Neural cell (in vitro differentiated cells): ENCODE data around the gene SDF2L1. TPM values are rescaled to one million over a fixed set of nuclear protein-coding genes. Genes with fewer than 3 reads are reported as not detected.

Source experiments
- H2AFZ ChIP-seq: fragments of 200-600, 300-800 bp; sonication (generic), shearing (Covaris generic); 2 replicates; pipeline ENCODE4 v1.6.0; 2014; ENCODE audit warnings: low read depth, mild to moderate bottlenecking, antibody characterized with exemption, low read length, moderate library complexity
- H3F3A ChIP-seq: fragments of 200-600 bp; shearing (Covaris generic); 2 replicates; pipeline ENCODE4 v1.6.1; 2016; ENCODE audit warnings: mild to moderate bottlenecking, moderate library complexity, mixed read lengths, antibody characterized with exemption, low read length; ENCODE audit not compliant: insufficient read depth, poor library complexity, severe bottlenecking
- H3K27ac ChIP-seq: fragments of 200-600, 300-800 bp; sonication (generic), shearing (Covaris generic); 2 replicates; pipeline ENCODE4 v1.5.1; 2014; ENCODE audit warnings: mild to moderate bottlenecking, low read length, moderate library complexity
- H3K27me3 ChIP-seq: fragments of 300-800, 200-600 bp; sonication (generic), shearing (Covaris generic); 2 replicates; pipeline ENCODE4 v1.6.0; 2014; ENCODE audit warnings: mild to moderate bottlenecking, low read depth, low read length, moderate library complexity; ENCODE audit not compliant: insufficient read depth
- H3K36me3 ChIP-seq: fragments of 300-800, 200-600 bp; sonication (generic), shearing (Covaris generic); 2 replicates; pipeline ENCODE4 v1.5.1; 2014; ENCODE audit warnings: mild to moderate bottlenecking, antibody characterized with exemption, low read length, moderate library complexity; ENCODE audit not compliant: insufficient read depth
- H3K4me2 ChIP-seq: fragments of 300-800, 200-600 bp; sonication (generic), shearing (Covaris generic); 2 replicates; pipeline ENCODE4 v1.6.0; 2014; ENCODE audit warnings: mild to moderate bottlenecking, low read length
- H3K4me3 ChIP-seq: fragments of 300-800, 200-600 bp; sonication (generic), shearing (Covaris generic); 2 replicates; pipeline ENCODE4 v1.5.1; 2014; ENCODE audit warnings: mild to moderate bottlenecking, low read length, moderate library complexity
- H3K79me2 ChIP-seq: fragments of 200-600 bp; shearing (Covaris generic); replicated peaks from 2 replicates; pipeline ENCODE4 v1.6.0; 2014; ENCODE audit warnings: mild to moderate bottlenecking, low read length, moderate library complexity; ENCODE audit not compliant: insufficient read depth
- H3K9ac ChIP-seq: fragments of 300-800, 200-600 bp; sonication (generic), shearing (Covaris generic); 2 replicates; pipeline ENCODE4 v1.6.1; 2016; ENCODE audit warnings: mild to moderate bottlenecking, low read length, mixed read lengths
- H3K9me2 ChIP-seq: fragments of 200-600 bp; shearing (Covaris generic); 2 replicates; pipeline ENCODE4 v1.6.1; 2016; ENCODE audit warnings: mild to moderate bottlenecking, low read length, mixed read lengths; ENCODE audit not compliant: insufficient read depth
- H3K9me3 ChIP-seq: fragments of 200-600, 300-800 bp; sonication (generic), shearing (Covaris generic); 2 replicates; pipeline ENCODE4 v1.6.1; 2016; ENCODE audit warnings: mild to moderate bottlenecking, mixed run types, low read length, moderate library complexity, mixed read lengths
- H4K20me1 ChIP-seq: fragments of 200-600 bp; shearing (Covaris generic); 2 replicates; pipeline ENCODE4 v1.6.1; 2016; ENCODE audit warnings: mild to moderate bottlenecking, mixed run types; ENCODE audit not compliant: insufficient read depth
- EP300 ChIP-seq: fragments of 450-650 bp; conservative IDR thresholded peaks from 2 replicates; pipeline ENCODE4 v1.6.1; 2014; ENCODE audit warnings: antibody characterized with exemption, mild to moderate bottlenecking, moderate library complexity; ENCODE audit not compliant: poor library complexity, severe bottlenecking
- EZH2 ChIP-seq: fragments of 200-600, 300-800 bp; shearing (Covaris generic), sonication (generic); IDR thresholded peaks from 2 replicates; pipeline ENCODE4 v1.6.1; 2014; ENCODE audit warnings: antibody characterized with exemption, low read length, borderline replicate concordance, mild to moderate bottlenecking; ENCODE audit not compliant: insufficient read depth, poor library complexity, severe bottlenecking
- MXI1 ChIP-seq: fragments of 450-650 bp; conservative IDR thresholded peaks from 2 replicates; pipeline ENCODE4 v1.6.1; 2014; ENCODE audit warnings: antibody characterized with exemption, mild to moderate bottlenecking; ENCODE audit not compliant: poor library complexity, severe bottlenecking
- POLR2AphosphoS5 ChIP-seq: IDR thresholded peaks from 2 replicates; pipeline ENCODE4 v1.6.1; 2012
- RAD21 ChIP-seq: fragments of 450-650 bp; conservative IDR thresholded peaks from 2 replicates; pipeline ENCODE4 v1.6.1; 2014; ENCODE audit warnings: antibody characterized with exemption, mild to moderate bottlenecking, moderate library complexity
- SMC3 ChIP-seq: fragments of 450-650 bp; conservative IDR thresholded peaks from 2 replicates; pipeline ENCODE4 v1.6.1; 2014; ENCODE audit warnings: antibody characterized with exemption, mild to moderate bottlenecking, moderate library complexity; ENCODE audit not compliant: poor library complexity
- TAF1 ChIP-seq: IDR thresholded peaks from 2 replicates; pipeline ENCODE4 v1.6.1; 2012; ENCODE audit warnings: low read depth
- polyA plus RNA-seq: library from polyadenylated mRNA; depleted of rRNA; stranded (reverse); fragments of >200 nt; gene quantifications from 2 replicates; pipeline ENCODE4 v1.2.3, GENCODE V29; 2014
- TF ChIP-seq, protein P1 (sequence below): IDR thresholded peaks from 2 replicates; pipeline ENCODE4 v1.6.1; 2012; ENCODE audit warnings: borderline replicate concordance
- TF ChIP-seq, protein P2 (sequence below): fragments of 450-650 bp; IDR thresholded peaks from 2 replicates; pipeline ENCODE4 v1.5.1; 2014; ENCODE audit warnings: antibody characterized with exemption, mild to moderate bottlenecking, moderate library complexity; ENCODE audit not compliant: poor library complexity, severe bottlenecking

The SDF2L1 gene
- polyA plus RNA-seq, 1 donor from 2014 or later: 11.0 TPM

DNA sequence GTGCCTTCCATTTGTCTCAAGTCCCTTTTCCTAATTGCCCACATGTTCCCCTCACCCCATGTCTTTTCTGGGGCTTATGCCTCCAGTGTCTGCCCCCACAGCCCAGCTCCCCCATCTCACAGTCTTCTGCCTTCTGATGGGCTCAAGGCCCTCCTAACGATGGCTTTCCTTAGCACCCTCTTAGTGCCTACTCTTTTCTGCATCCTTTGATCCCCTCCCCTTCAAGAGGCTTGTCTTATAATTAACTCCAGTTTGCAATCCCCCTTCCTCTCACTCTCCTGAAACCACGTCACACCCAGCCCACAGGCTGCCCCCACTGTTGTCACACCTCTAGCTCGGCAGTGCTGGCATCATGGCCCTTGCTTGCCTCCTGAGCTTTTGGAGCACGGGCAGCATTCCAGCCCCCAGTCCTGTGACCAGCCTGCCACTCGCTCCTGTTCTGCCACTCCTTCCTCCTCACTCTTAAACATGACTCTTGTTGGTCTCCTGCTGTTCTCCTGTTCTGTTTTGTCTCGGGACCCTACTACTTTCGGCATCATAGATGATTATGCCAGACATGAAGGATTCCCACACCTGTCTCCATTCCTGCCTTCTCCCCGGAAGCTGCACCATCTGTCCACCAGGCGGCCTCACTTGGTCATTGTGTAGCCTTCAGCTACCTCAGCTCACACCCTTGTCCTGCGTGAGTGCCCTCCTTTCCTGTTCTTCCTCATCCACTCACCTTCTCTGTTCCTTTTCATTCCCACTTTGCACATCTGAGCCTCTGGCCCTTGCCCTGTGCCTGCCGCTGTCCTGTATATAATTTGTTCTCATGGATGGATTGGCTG lies 48.5 kb upstream of the SDF2L1 start:
- no peak for TF ChIP-seq POLR2AphosphoS5
- TF ChIP-seq EZH2: no peak
- no peak for TF ChIP-seq SMC3
- TF ChIP-seq, protein P1, sequence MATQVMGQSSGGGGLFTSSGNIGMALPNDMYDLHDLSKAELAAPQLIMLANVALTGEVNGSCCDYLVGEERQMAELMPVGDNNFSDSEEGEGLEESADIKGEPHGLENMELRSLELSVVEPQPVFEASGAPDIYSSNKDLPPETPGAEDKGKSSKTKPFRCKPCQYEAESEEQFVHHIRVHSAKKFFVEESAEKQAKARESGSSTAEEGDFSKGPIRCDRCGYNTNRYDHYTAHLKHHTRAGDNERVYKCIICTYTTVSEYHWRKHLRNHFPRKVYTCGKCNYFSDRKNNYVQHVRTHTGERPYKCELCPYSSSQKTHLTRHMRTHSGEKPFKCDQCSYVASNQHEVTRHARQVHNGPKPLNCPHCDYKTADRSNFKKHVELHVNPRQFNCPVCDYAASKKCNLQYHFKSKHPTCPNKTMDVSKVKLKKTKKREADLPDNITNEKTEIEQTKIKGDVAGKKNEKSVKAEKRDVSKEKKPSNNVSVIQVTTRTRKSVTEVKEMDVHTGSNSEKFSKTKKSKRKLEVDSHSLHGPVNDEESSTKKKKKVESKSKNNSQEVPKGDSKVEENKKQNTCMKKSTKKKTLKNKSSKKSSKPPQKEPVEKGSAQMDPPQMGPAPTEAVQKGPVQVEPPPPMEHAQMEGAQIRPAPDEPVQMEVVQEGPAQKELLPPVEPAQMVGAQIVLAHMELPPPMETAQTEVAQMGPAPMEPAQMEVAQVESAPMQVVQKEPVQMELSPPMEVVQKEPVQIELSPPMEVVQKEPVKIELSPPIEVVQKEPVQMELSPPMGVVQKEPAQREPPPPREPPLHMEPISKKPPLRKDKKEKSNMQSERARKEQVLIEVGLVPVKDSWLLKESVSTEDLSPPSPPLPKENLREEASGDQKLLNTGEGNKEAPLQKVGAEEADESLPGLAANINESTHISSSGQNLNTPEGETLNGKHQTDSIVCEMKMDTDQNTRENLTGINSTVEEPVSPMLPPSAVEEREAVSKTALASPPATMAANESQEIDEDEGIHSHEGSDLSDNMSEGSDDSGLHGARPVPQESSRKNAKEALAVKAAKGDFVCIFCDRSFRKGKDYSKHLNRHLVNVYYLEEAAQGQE: no peak
- TF ChIP-seq TAF1: no peak
- TF ChIP-seq EP300: no peak
- no peak for TF ChIP-seq RAD21
- TF ChIP-seq, protein P2, sequence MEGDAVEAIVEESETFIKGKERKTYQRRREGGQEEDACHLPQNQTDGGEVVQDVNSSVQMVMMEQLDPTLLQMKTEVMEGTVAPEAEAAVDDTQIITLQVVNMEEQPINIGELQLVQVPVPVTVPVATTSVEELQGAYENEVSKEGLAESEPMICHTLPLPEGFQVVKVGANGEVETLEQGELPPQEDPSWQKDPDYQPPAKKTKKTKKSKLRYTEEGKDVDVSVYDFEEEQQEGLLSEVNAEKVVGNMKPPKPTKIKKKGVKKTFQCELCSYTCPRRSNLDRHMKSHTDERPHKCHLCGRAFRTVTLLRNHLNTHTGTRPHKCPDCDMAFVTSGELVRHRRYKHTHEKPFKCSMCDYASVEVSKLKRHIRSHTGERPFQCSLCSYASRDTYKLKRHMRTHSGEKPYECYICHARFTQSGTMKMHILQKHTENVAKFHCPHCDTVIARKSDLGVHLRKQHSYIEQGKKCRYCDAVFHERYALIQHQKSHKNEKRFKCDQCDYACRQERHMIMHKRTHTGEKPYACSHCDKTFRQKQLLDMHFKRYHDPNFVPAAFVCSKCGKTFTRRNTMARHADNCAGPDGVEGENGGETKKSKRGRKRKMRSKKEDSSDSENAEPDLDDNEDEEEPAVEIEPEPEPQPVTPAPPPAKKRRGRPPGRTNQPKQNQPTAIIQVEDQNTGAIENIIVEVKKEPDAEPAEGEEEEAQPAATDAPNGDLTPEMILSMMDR: no peak
- no peak for TF ChIP-seq MXI1
- Histone ChIP-seq H3K36me3 (peaks cover 9% of the 10 kb centered on the region), H4K20me1 (no peaks in the 10 kb centered on the region)

DNA sequence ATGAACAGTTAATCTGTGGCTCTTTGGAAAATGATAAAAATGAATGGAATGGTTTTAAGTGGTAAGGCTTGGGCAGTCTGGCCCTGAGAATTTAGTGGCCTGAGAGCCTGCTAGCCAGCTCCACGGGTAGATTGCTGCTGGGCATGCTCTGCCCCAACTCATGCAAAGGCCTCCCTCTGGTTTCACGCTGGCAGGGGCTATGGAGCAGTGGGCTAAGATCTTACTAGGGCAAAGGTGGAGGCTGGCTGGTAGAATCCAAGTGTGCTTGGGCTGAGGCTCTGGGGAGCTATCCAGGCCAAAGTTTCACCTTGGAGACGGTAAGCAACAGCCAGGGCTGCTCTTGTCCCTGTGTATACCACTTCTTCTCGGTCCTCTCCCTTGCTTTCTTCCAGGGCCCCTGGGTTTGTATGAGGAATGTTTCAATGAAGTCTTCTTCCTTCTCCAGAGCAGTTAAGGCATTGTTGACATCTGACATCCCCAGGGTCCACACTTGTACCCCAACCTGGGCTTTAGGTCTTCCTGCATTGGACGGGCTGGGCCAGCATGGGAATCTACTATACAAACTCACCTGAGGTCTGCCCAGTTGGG lies 47.1 kb upstream of the SDF2L1 start:
- H4K20me1 ChIP-seq: no peaks in the 10 kb centered on the region
- H3K4me2 ChIP-seq: no peak overlapping the region
- TF ChIP-seq, protein P1: no peak
- TF ChIP-seq MXI1 (no peak), TAF1 (no peak), EZH2 (no peak), SMC3 (no peak), POLR2AphosphoS5 (no peak)
- TF ChIP-seq, protein P2: no peak
- no peaks in the 10 kb centered on the region for H3K9me3 ChIP-seq
- peaks cover 9% of the 10 kb centered on the region for H3K36me3 ChIP-seq
- peaks cover 27% of the 10 kb centered on the region for H3K79me2 ChIP-seq
- H3K27ac ChIP-seq: no peak overlapping the region
- no peak overlapping the region for H3K9ac ChIP-seq
- no peaks in the 10 kb centered on the region for H3K27me3 ChIP-seq
- H2AFZ ChIP-seq: no peak overlapping the region
- no peak overlapping the region for H3K4me3 ChIP-seq
- no peaks in the 10 kb centered on the region for H3F3A ChIP-seq
- H3K9me2 ChIP-seq: no peaks in the 10 kb centered on the region

More for the DNA sequence above, 48.5 kb upstream of the SDF2L1 start:
- H3K9me3 ChIP-seq: no peaks in the 10 kb centered on the region
- H3K9me2 ChIP-seq: no peaks in the 10 kb centered on the region
- H2AFZ ChIP-seq: no peak overlapping the region
- no peaks in the 10 kb centered on the region for H3F3A ChIP-seq
- no peak overlapping the region for H3K4me2 ChIP-seq
- H3K27ac ChIP-seq: no peak overlapping the region
- H3K27me3 ChIP-seq: no peaks in the 10 kb centered on the region
- peaks cover 32% of the 10 kb centered on the region for H3K79me2 ChIP-seq
- H3K4me3 ChIP-seq: no peak overlapping the region
- no peak overlapping the region for H3K9ac ChIP-seq
